Measurements from ENCODE around the gene OPCML. TPM values are rescaled to one million over a fixed set of nuclear protein-coding genes. Genes with fewer than 3 reads are reported as not detected.

Gene OPCML
- total and polyA plus RNA-seq, 2 of the 13 experiments (the other 11 are each of a cell fraction or from before 2014, with no cell fraction given) = not detected

- no peak for ATAC-seq
- no peak for FAIRE-seq
- TF ChIP-seq ZSCAN22 (CRISPR knock-in tag; IDR thresholded peaks at IDR 0.05) (no peak), ZNF775 (CRISPR knock-in tag; IDR thresholded peaks at IDR 0.05; ENCODE audit: borderline replicate concordance) (no peak), ZFP41 (CRISPR knock-in tag; IDR thresholded peaks at IDR 0.05; ENCODE audit: borderline replicate concordance) (no peak), ZNF235 (CRISPR knock-in tag; IDR thresholded peaks at IDR 0.05; ENCODE audit: borderline replicate concordance) (no peak), ZNF574 (CRISPR knock-in tag; IDR thresholded peaks at IDR 0.05) (no peak), FOSL2 (CRISPR knock-in tag; IDR thresholded peaks at IDR 0.05) (no peak), PRDM10 (CRISPR knock-in tag; IDR thresholded peaks at IDR 0.05; ENCODE audit: low read depth) (no peak), ZNF607 (CRISPR knock-in tag; IDR thresholded peaks at IDR 0.05; ENCODE audit: borderline replicate concordance) (no peak), THAP8 (CRISPR knock-in tag; IDR thresholded peaks at IDR 0.05; ENCODE audit: borderline replicate concordance) (no peak), SP4 (CRISPR knock-in tag; IDR thresholded peaks at IDR 0.05) (no peak), IRF9 (CRISPR knock-in tag; IDR thresholded peaks at IDR 0.05; ENCODE audit: borderline replicate concordance) (no peak), BRF2 (CRISPR knock-in tag; IDR thresholded peaks at IDR 0.05) (no peak), CREB1 (IDR thresholded peaks at IDR 0.05) (no peak), CREB1 (CRISPR knock-in tag; IDR thresholded peaks at IDR 0.05) (no peak), ZNF776 (CRISPR knock-in tag; IDR thresholded peaks at IDR 0.05) (no peak)
Measured at GRCh38 chr11:132429685-132430084, 1102.6 kb downstream of the OPCML start.

More at GRCh38 chr11:132429685-132430084, 1102.6 kb downstream of the OPCML start:
- BruUV-seq (replicated peaks) = no TSS peak
- ChIA-PET CTCF (ENCODE audit: low intra/inter-chr PET ratio, low total read pairs) (no interaction called here), POLR2A (no interaction called here)
- H3K79me2 ChIP-seq (ENCODE audit: insufficient read depth, low read length) = no peaks in the 10 kb centered on the region
- no peak overlapping the region for H3K4me3 ChIP-seq (replicated peaks in 1 of 3; ENCODE audit: insufficient read depth in 1 of 3, low read depth in 2 of 3, low read length in 3 of 3)
- H3K36me3 ChIP-seq (replicated peaks in 1 of 2; ENCODE audit: control insufficient read depth in 1 of 2, insufficient read depth in 2 of 2, low read length in 2 of 2) = no peaks in the 10 kb centered on the region
- H3K27ac ChIP-seq (ENCODE audit: extremely low read length, insufficient read depth, low read length) = no peak overlapping the region
- peaks cover 28% of the 10 kb centered on the region for H3K9me3 ChIP-seq (ENCODE audit: low read length)
- H4K20me1 ChIP-seq (ENCODE audit: insufficient read depth, low read length) = no peaks in the 10 kb centered on the region
- no peaks in the 10 kb centered on the region; a peak in 2 of 5 replicates for H3K27me3 ChIP-seq (ENCODE audit: control insufficient read depth in 1 of 2, insufficient read depth in 2 of 2, low read length in 2 of 2)
- no peak overlapping the region for H3K9ac ChIP-seq (ENCODE audit: insufficient read depth, low read depth, low read length)
- 0% methylated on average over 7 of the region's 8 CpGs for WGBS (ENCODE audit: low lambda C conversion rate)
- no peaks in the 10 kb centered on the region for H3K4me1 ChIP-seq (ENCODE audit: insufficient read depth, low read length)
- no peak overlapping the region for H2AFZ ChIP-seq (ENCODE audit: low read length)
- intact Hi-C loops (cut with micrococcal nuclease; ENCODE audit: unreplicated experiment) = no loop called here
- no peak overlapping the region for H3K4me2 ChIP-seq (ENCODE audit: low read depth, low read length)
- DNase-seq (ENCODE audit: low spot score) = no peak
- in situ Hi-C loops (cut with HindIII; ENCODE audit: extremely low pct_ligation_motif_present, low pct_unique_long_range_greater_than_20kb) = no loop called here

Data from HepG2 (cell line).